Subcutaneous abdominal adipose tissue (tissue), 5 donors: ENCODE data around the gene STK31.
"Not testable (repeated sequence)": the region's sequence is repeated elsewhere in the genome, so short reads cannot be mapped to it uniquely, and the experiment has no call there.

ENCODE experiments used
- H3K27ac ChIP-seq: one replicate; pipeline ENCODE4 v1.7.0; 2013; ENCODE audit warnings: low read depth, mild to moderate bottlenecking, inconsistent platforms, low read length, moderate library complexity
- H3K27me3 ChIP-seq, 5 donors: one replicate each; pipeline ENCODE4 v1.7.0; 2013; ENCODE audit warnings: low read length in 5 of 5, inconsistent platforms in 1 of 5; ENCODE audit not compliant: control insufficient read depth in 5 of 5, insufficient read depth in 4 of 5
- H3K36me3 ChIP-seq, 5 donors: one replicate each; pipeline ENCODE4 v1.7.0; 2013; ENCODE audit warnings: low read length in 5 of 5; ENCODE audit not compliant: control insufficient read depth in 5 of 5, insufficient read depth in 5 of 5
- H3K4me1 ChIP-seq, 5 donors: one replicate each; pipeline ENCODE4 v1.7.0; 2013; ENCODE audit warnings: low read length in 5 of 5, mild to moderate bottlenecking in 3 of 5, moderate library complexity in 1 of 5; ENCODE audit not compliant: control insufficient read depth in 5 of 5, insufficient read depth in 5 of 5
- H3K4me3 ChIP-seq, 5 donors: one replicate each; pipeline ENCODE4 v1.7.0; 2013; ENCODE audit warnings: low read length in 5 of 5, low read depth in 1 of 5
- H3K9ac ChIP-seq, 5 donors: one replicate each; pipeline ENCODE4 v1.7.0; 2013; ENCODE audit warnings: low read length in 5 of 5, mild to moderate bottlenecking in 4 of 5, moderate library complexity in 3 of 5
- H3K9me3 ChIP-seq, 5 donors: one replicate each; pipeline ENCODE4 v1.7.0; 2013; ENCODE audit warnings: low read length in 5 of 5; ENCODE audit not compliant: control insufficient read depth in 5 of 5
- donor health status: healthy.
- donor health status: healthy.
- donor health status: healthy.
- donor health status: healthy.
- donor health status: healthy.

The STK31 gene

GRCh38 chr7:23746629-23747028 lies 36.6 kb downstream of the STK31 start:
- H3K4me3 ChIP-seq = no peak overlapping the region
- H3K27me3 ChIP-seq = no peaks in the 10 kb centered on the region
- no peaks in the 10 kb centered on the region for H3K36me3 ChIP-seq
- peaks cover 0 to 41% (median 31%) of the 10 kb centered on the region in 5 donors for H3K9me3 ChIP-seq
- H3K4me1 ChIP-seq = no peaks in the 10 kb centered on the region
- H3K27ac ChIP-seq = no peak overlapping the region
- no peak overlapping the region for H3K9ac ChIP-seq

GRCh38 chr7:23751852-23752251 lies 41.8 kb downstream of the STK31 start:
- no peaks in the 10 kb centered on the region for H3K27me3 ChIP-seq
- no peaks in the 10 kb centered on the region for H3K4me1 ChIP-seq
- no peak overlapping the region for H3K27ac ChIP-seq
- H3K4me3 ChIP-seq = no peak overlapping the region
- no peak overlapping the region for H3K9ac ChIP-seq
- no peaks in the 10 kb centered on the region for H3K36me3 ChIP-seq
- H3K9me3 ChIP-seq = peaks cover 0 to 2% (median 0%) of the 10 kb centered on the region in 5 donors

- H3K4me1 ChIP-seq, H3K9ac ChIP-seq, H3K4me3 ChIP-seq, H3K27me3 ChIP-seq, H3K36me3 ChIP-seq, H3K9me3 ChIP-seq, H3K27ac ChIP-seq: not testable (repeated sequence)
Observed at GRCh38 chr7:23758839-23759238, 48.8 kb downstream of the STK31 start.

- no peak overlapping the region for H3K4me3 ChIP-seq
- H3K4me1 ChIP-seq = no peaks in the 10 kb centered on the region
- no peak overlapping the region for H3K27ac ChIP-seq
- H3K27me3 ChIP-seq = no peaks in the 10 kb centered on the region
- no peaks in the 10 kb centered on the region for H3K36me3 ChIP-seq
- H3K9ac ChIP-seq = no peak overlapping the region
- H3K9me3 ChIP-seq = no peaks in the 10 kb centered on the region
Observed at GRCh38 chr7:23759671-23760391, 49.8 kb downstream of the STK31 start.

DNA sequence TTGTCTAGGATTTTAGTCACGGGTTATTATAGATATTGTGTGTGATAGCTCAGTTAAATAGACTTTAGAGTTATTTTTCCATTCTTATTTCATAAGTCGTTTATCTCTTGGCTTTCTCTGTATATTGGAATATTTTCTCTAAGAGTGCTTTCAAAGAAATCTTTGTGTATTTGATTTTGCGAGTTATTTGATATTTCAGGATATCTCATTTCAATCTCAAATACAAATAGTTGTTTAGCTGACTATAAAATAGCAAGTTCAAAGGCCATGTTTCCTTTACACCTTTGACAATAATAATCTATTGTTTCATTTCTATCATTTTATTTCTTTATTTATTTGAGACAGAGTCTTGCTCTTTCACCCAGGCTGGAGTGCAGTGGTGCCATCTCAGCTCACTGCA lies 55.9 kb downstream of the STK31 start:
- no peaks in the 10 kb centered on the region for H3K4me1 ChIP-seq
- H3K27me3 ChIP-seq = no peaks in the 10 kb centered on the region
- H3K9ac ChIP-seq = no peak overlapping the region
- H3K27ac ChIP-seq = no peak overlapping the region
- H3K4me3 ChIP-seq = no peak overlapping the region
- H3K36me3 ChIP-seq = no peaks in the 10 kb centered on the region
- H3K9me3 ChIP-seq = no peaks in the 10 kb centered on the region

DNA sequence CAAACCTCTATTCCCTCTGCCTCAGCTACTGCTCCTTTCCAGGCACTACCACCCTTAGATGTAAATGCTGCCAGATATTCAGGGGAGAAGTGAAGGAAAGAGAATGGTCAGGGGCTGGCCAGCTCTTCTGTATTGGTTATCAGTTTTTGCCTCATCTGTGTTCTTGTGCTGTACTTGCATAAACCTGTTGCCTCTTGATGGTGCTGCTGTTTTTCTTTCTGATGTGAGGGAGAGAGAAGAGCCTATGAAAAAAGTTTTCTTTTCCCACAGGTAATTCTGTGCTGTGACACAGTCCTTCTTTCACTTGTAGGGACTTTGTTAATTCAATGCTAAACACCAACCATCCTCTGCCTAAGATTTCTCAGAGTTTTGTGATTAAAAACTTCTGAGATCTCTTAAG lies 57.5 kb downstream of the STK31 start:
- no peaks in the 10 kb centered on the region for H3K9me3 ChIP-seq
- H3K27me3 ChIP-seq = no peaks in the 10 kb centered on the region
- no peak overlapping the region for H3K27ac ChIP-seq
- no peaks in the 10 kb centered on the region for H3K36me3 ChIP-seq
- no peaks in the 10 kb centered on the region for H3K4me1 ChIP-seq
- no peak overlapping the region for H3K9ac ChIP-seq
- no peak overlapping the region for H3K4me3 ChIP-seq

- Histone ChIP-seq H3K36me3 (no peaks in the 10 kb centered on the region), H3K27me3 (no peaks in the 10 kb centered on the region), H3K9me3 (no peaks in the 10 kb centered on the region), H3K9ac (no peak overlapping the region), H3K27ac (no peak overlapping the region), H3K4me3 (no peak overlapping the region), H3K4me1 (no peaks in the 10 kb centered on the region)
Observed at GRCh38 chr7:23768022-23768421, 58.0 kb downstream of the STK31 start.

GRCh38 chr7:23779185-23779800 lies 69.3 kb downstream of the STK31 start:
- H3K27me3 ChIP-seq, H3K36me3 ChIP-seq, H3K9me3 ChIP-seq, H3K4me1 ChIP-seq, H3K4me3 ChIP-seq, H3K9ac ChIP-seq, H3K27ac ChIP-seq: not testable (repeated sequence)

DNA sequence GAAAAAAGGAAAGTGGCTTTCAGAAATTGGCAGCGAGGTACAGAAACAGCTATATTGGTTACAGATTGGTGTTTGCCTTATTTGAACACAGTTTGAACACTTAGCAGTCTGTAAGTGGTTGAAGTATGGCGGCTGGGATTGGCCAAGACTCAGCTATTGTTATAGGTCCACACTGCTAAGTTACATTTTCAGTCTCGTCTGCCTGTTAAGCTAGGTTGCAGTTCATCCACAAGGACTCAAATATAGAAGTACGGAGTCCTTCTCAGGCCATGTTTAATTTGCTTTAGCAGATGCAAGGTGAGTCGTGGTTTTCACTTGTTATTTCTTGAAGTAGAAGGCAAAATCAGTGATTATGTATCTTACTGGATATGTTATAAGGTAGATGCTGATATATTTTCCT lies 73.1 kb downstream of the STK31 start:
- no peaks in the 10 kb centered on the region for H3K27me3 ChIP-seq

DNA sequence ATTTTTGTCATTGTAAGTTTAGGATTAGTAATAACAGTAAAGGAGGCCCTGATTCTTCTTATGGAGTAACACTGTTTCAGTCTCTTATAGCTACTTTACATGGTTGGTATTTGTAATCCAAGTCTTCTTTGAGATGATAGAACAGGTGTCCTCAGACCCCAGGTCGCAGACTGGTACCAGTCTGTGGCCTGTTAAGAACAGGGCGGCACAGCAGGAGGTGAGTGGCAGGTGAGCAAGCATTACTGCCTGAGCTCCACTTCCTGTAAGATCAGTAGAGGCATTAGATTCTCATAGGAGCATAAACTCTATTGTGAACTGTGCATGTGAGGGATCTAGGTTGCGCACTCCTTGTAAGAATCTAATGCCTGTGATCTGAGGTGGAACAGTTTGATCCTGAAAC lies 77.3 kb downstream of the STK31 start:
- Histone ChIP-seq H3K9ac (no peak overlapping the region), H3K9me3 (no peaks in the 10 kb centered on the region), H3K36me3 (no peaks in the 10 kb centered on the region), H3K4me1 (no peaks in the 10 kb centered on the region), H3K27ac (no peak overlapping the region), H3K4me3 (no peak overlapping the region), H3K27me3 (no peaks in the 10 kb centered on the region)

More for the DNA sequence above, 73.1 kb downstream of the STK31 start:
- no peaks in the 10 kb centered on the region for H3K36me3 ChIP-seq
- no peak overlapping the region for H3K9ac ChIP-seq
- no peak overlapping the region for H3K4me3 ChIP-seq
- no peaks in the 10 kb centered on the region for H3K4me1 ChIP-seq
- H3K27ac ChIP-seq = no peak overlapping the region
- no peaks in the 10 kb centered on the region for H3K9me3 ChIP-seq
